ENCODE results near the gene LARGE1. TPM values are rescaled to one million over a fixed set of nuclear protein-coding genes. Genes with fewer than 3 reads are reported as not detected.

LARGE1 gene
- total and polyA plus RNA-seq, 3 experiments from 2014 or later, result 0.07 to 0.27 (median 0.18) TPM

- Mint-ChIP-seq H3K27ac (no peak overlapping the region), H3K4me1 (no peaks in the 10 kb centered on the region), H3K27me3 (no peaks in the 10 kb centered on the region), H3K36me3 (peaks cover 0 to 2% (median 0%) of the 10 kb centered on the region in 3 donors), H3K4me3 (no peak overlapping the region), H3K9me3 (peaks cover 3 to 10% (median 3%) of the 10 kb centered on the region in 5 donors)
- Histone ChIP-seq H3K36me3 (ENCODE audit: insufficient read depth, low read length) (no peaks in the 10 kb centered on the region), H3K27ac (ENCODE audit: low read depth, low read length) (no peak overlapping the region), H3K27me3 (ENCODE audit: insufficient read depth, low read length, poor library complexity, severe bottlenecking) (no peaks in the 10 kb centered on the region), H3K4me1 (ENCODE audit: insufficient read depth, low read length) (no peaks in the 10 kb centered on the region), H3K9me3 (ENCODE audit: low read length) (no peaks in the 10 kb centered on the region), H3K4me3 (ENCODE audit: low read length) (no peak overlapping the region)
- ChIA-PET POLR2A (no interaction called here), CTCF (no interaction called here)
- DNase-seq, result no peak
These were observed 520.0 kb downstream of the LARGE1 start for GRCh38 chr22:33400061-33400840.

DNA sequence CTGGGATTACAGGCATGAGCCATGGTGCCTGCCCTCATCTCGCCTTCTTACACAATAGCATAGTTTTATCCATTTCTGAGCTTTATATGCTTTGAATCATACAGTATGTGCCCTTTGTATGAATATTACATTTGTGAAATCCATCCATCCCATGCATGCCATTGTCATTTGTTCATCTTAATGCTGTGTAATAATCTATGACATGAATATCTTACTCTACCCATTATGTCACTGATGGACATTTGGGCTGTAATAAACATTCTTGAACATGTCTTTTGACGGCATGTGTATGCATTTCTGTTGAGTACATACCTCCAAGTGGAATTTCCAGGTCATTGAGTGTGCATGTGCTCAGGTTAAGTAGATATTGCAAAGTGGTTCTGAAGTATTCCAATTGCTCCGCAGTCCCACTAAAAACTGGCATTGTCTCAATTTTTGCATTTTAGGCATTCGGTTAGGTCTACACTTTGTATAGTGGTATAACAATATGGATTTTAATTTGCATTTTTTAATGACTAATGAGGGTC lies 522.8 kb downstream of the LARGE1 start:
- H3K27me3 Mint-ChIP-seq, result no peaks in the 10 kb centered on the region
- POLR2A ChIA-PET, result no interaction called here
- H3K27me3 ChIP-seq (ENCODE audit: insufficient read depth, low read length, poor library complexity, severe bottlenecking), result no peaks in the 10 kb centered on the region
- DNase-seq, result no peak
- H3K9me3 ChIP-seq (ENCODE audit: low read length), result no peaks in the 10 kb centered on the region
- H3K4me3 Mint-ChIP-seq, result no peak overlapping the region
- no peaks in the 10 kb centered on the region for H3K36me3 ChIP-seq (ENCODE audit: insufficient read depth, low read length)
- H3K4me1 Mint-ChIP-seq, result no peaks in the 10 kb centered on the region
- H3K36me3 Mint-ChIP-seq, result peaks cover 0 to 2% (median 0%) of the 10 kb centered on the region in 3 donors
- peaks cover 3 to 10% (median 3%) of the 10 kb centered on the region in 5 donors for H3K9me3 Mint-ChIP-seq
- H3K4me3 ChIP-seq (ENCODE audit: low read length), result no peak overlapping the region
- CTCF ChIA-PET, result no interaction called here
- H3K27ac ChIP-seq (ENCODE audit: low read depth, low read length), result no peak overlapping the region
- H3K4me1 ChIP-seq (ENCODE audit: insufficient read depth, low read length), result no peaks in the 10 kb centered on the region
- no peak overlapping the region for H3K27ac Mint-ChIP-seq

DNA sequence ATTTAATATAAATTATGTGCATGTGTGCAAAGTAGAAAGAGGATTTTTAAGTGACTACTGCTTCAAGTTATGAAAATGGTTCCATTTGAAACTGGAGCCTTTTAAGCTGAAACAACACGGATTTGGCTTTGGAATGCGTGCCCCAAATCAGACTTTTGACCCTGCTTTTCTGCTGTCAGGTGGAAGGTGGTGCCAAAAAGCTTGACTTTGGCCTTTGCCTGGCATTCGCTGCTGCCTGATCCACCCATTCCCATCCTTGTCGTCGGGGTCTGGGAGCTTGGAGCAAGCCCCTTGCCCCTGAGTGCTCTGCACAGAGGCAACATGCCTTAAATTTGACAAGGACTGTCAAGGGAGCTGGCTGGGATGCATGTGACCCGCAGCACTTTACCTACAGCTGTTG lies 526.8 kb downstream of the LARGE1 start:
- peaks cover 0 to 1% of the 10 kb centered on the region in 2 donors for H3K27me3 Mint-ChIP-seq
- CTCF ChIA-PET, result interaction anchor here (1.1 kb wide), 1 partner anchor 63 kb away, joined by 3 read pairs; no protein-coding TSS in a partner anchor
- no peak overlapping the region for H3K27ac Mint-ChIP-seq

DNA sequence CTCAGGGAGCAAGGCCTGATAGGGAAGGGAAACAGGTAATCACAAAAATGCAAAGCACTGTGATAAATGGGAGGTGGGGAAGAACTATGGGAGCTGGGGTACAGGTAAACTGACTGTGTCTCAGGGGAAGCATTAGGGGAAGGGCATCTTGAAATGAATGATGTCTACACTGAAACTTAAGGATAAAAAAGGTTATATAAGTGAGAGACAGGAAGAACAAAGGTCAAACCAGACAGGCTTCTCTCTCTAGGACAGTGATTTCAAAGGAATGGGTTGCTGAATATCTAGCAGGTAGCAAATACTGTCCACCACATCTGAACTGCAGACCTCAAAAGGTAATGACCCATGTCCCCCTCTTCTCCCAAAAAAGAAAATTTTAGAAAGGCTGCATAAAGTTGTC lies 529.0 kb downstream of the LARGE1 start:
- Histone ChIP-seq H3K36me3 (ENCODE audit: insufficient read depth, low read length) (no peaks in the 10 kb centered on the region), H3K27me3 (ENCODE audit: insufficient read depth, low read length, poor library complexity, severe bottlenecking) (no peaks in the 10 kb centered on the region), H3K4me3 (ENCODE audit: low read length) (no peak overlapping the region), H3K9me3 (ENCODE audit: low read length) (no peaks in the 10 kb centered on the region), H3K4me1 (ENCODE audit: insufficient read depth, low read length) (no peaks in the 10 kb centered on the region), H3K27ac (ENCODE audit: low read depth, low read length) (no peak overlapping the region)
- Mint-ChIP-seq H3K4me3 (no peak overlapping the region), H3K4me1 (no peaks in the 10 kb centered on the region), H3K9me3 (peaks cover 0 to 8% (median 0%) of the 10 kb centered on the region in 5 donors), H3K36me3 (no peaks in the 10 kb centered on the region), H3K27ac (no peak overlapping the region), H3K27me3 (peaks cover 0 to 1% of the 10 kb centered on the region in 2 donors)
- no peak for DNase-seq
- POLR2A ChIA-PET, result no interaction called here
- CTCF ChIA-PET, result interaction anchor here (0.8 kb wide), 1 partner anchor 7 kb away, joined by 3 read pairs; no protein-coding TSS in a partner anchor

More for the DNA sequence above, 526.8 kb downstream of the LARGE1 start:
- peaks cover 0 to 8% (median 3%) of the 10 kb centered on the region in 5 donors for H3K9me3 Mint-ChIP-seq
- POLR2A ChIA-PET, result no interaction called here
- Histone ChIP-seq H3K27ac (ENCODE audit: low read depth, low read length) (no peak overlapping the region), H3K4me1 (ENCODE audit: insufficient read depth, low read length) (no peaks in the 10 kb centered on the region), H3K4me3 (ENCODE audit: low read length) (no peak overlapping the region), H3K9me3 (ENCODE audit: low read length) (no peaks in the 10 kb centered on the region), H3K36me3 (ENCODE audit: insufficient read depth, low read length) (no peaks in the 10 kb centered on the region), H3K27me3 (ENCODE audit: insufficient read depth, low read length, poor library complexity, severe bottlenecking) (no peaks in the 10 kb centered on the region)
- no peak overlapping the region for H3K4me3 Mint-ChIP-seq
- no peak for DNase-seq
- H3K36me3 Mint-ChIP-seq, result no peaks in the 10 kb centered on the region
- H3K4me1 Mint-ChIP-seq, result no peaks in the 10 kb centered on the region

DNA sequence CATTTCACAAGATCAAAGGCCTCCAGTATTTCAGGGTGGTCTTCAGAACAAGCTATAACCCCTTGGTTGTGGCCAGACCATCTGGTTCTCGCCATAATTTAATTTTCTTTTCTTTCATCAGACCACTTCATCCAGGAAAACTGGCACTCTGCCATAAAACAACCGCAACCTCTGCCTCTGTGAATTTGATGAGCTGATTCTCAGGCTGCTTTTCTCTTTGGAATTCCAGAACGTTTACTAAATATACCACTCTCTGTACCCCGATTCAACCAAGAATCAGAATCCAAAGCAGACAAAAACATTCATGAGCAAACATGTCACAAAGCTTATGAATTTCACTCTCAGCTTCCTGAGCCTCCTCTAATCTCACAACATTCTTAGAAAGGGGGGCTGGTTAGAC lies 530.3 kb downstream of the LARGE1 start:
- Histone ChIP-seq H3K4me3 (ENCODE audit: low read length) (no peak overlapping the region), H3K9me3 (ENCODE audit: low read length) (no peaks in the 10 kb centered on the region), H3K27me3 (ENCODE audit: insufficient read depth, low read length, poor library complexity, severe bottlenecking) (no peaks in the 10 kb centered on the region), H3K27ac (ENCODE audit: low read depth, low read length) (no peak overlapping the region), H3K36me3 (ENCODE audit: insufficient read depth, low read length) (no peaks in the 10 kb centered on the region), H3K4me1 (ENCODE audit: insufficient read depth, low read length) (no peaks in the 10 kb centered on the region)
- Mint-ChIP-seq H3K27ac (no peak overlapping the region), H3K9me3 (peaks cover 0 to 3% (median 0%) of the 10 kb centered on the region in 5 donors), H3K4me1 (no peaks in the 10 kb centered on the region), H3K4me3 (no peak overlapping the region), H3K36me3 (no peaks in the 10 kb centered on the region), H3K27me3 (peaks cover 0 to 1% of the 10 kb centered on the region in 2 donors)
- DNase-seq, result no peak
- CTCF ChIA-PET, result no interaction called here
- POLR2A ChIA-PET, result no interaction called here

GRCh38 chr22:33386270-33386669 lies 534.0 kb downstream of the LARGE1 start:
- H3K36me3 ChIP-seq (ENCODE audit: insufficient read depth, low read length), result no peaks in the 10 kb centered on the region
- peaks cover 0 to 1% of the 10 kb centered on the region in 2 donors for H3K27me3 Mint-ChIP-seq

GRCh38 chr22:33385611-33386010 lies 534.7 kb downstream of the LARGE1 start:
- Histone ChIP-seq H3K27me3 (ENCODE audit: insufficient read depth, low read length, poor library complexity, severe bottlenecking) (no peaks in the 10 kb centered on the region), H3K27ac (ENCODE audit: low read depth, low read length) (no peak overlapping the region), H3K4me1 (ENCODE audit: insufficient read depth, low read length) (no peaks in the 10 kb centered on the region), H3K36me3 (ENCODE audit: insufficient read depth, low read length) (no peaks in the 10 kb centered on the region), H3K4me3 (ENCODE audit: low read length) (no peak overlapping the region), H3K9me3 (ENCODE audit: low read length) (no peaks in the 10 kb centered on the region)
- Mint-ChIP-seq H3K36me3 (no peaks in the 10 kb centered on the region), H3K4me1 (no peaks in the 10 kb centered on the region), H3K9me3 (peaks cover 0 to 7% (median 0%) of the 10 kb centered on the region in 5 donors), H3K27ac (no peak overlapping the region), H3K27me3 (peaks cover 0 to 1% of the 10 kb centered on the region in 2 donors), H3K4me3 (no peak overlapping the region)
- POLR2A ChIA-PET, result no interaction called here
- CTCF ChIA-PET, result no interaction called here
- DNase-seq, result no peak

More at GRCh38 chr22:33386270-33386669, 534.0 kb downstream of the LARGE1 start:
- H3K4me1 ChIP-seq (ENCODE audit: insufficient read depth, low read length), result no peaks in the 10 kb centered on the region
- H3K27ac ChIP-seq (ENCODE audit: low read depth, low read length), result no peak overlapping the region
- Mint-ChIP-seq H3K36me3 (no peaks in the 10 kb centered on the region), H3K27ac (no peak overlapping the region), H3K4me1 (no peaks in the 10 kb centered on the region), H3K4me3 (no peak overlapping the region), H3K9me3 (peaks cover 0 to 7% (median 0%) of the 10 kb centered on the region in 5 donors)
- H3K27me3 ChIP-seq (ENCODE audit: insufficient read depth, low read length, poor library complexity, severe bottlenecking), result no peaks in the 10 kb centered on the region
- POLR2A ChIA-PET, result no interaction called here
- H3K4me3 ChIP-seq (ENCODE audit: low read length), result no peak overlapping the region
- no peaks in the 10 kb centered on the region for H3K9me3 ChIP-seq (ENCODE audit: low read length)
- no peak for DNase-seq
- CTCF ChIA-PET, result no interaction called here

GRCh38 chr22:33382436-33382835 lies 537.8 kb downstream of the LARGE1 start:
- Histone ChIP-seq H3K27me3 (ENCODE audit: insufficient read depth, low read length, poor library complexity, severe bottlenecking) (no peaks in the 10 kb centered on the region), H3K27ac (ENCODE audit: low read depth, low read length) (no peak overlapping the region), H3K4me3 (ENCODE audit: low read length) (no peak overlapping the region), H3K9me3 (ENCODE audit: low read length) (no peaks in the 10 kb centered on the region), H3K36me3 (ENCODE audit: insufficient read depth, low read length) (no peaks in the 10 kb centered on the region), H3K4me1 (ENCODE audit: insufficient read depth, low read length) (no peaks in the 10 kb centered on the region)
- Mint-ChIP-seq H3K36me3 (no peaks in the 10 kb centered on the region), H3K27me3 (no peaks in the 10 kb centered on the region), H3K9me3 (peaks cover 5 to 17% (median 11%) of the 10 kb centered on the region in 5 donors), H3K4me3 (no peak overlapping the region), H3K27ac (no peak overlapping the region), H3K4me1 (no peaks in the 10 kb centered on the region)
- POLR2A ChIA-PET, result no interaction called here
- CTCF ChIA-PET, result no interaction called here
- DNase-seq, result no peak

Data from CD8-positive, alpha-beta memory T cell (primary cell).